BLaER1 treated with 17β-estradiol and CSF1 and Interleukin-3, amounts not matched to agents 10 nM and 100 nM (cell line): Measurements from ENCODE around the gene CFAP54.

Experiments used
- H3K27ac ChIP-seq, 11 experiments: shearing (Covaris generic); formaldehyde crosslinking; 2 replicates each; pipeline ENCODE4 v1.8.1; 2022
- H3K27me3 ChIP-seq, 11 experiments: shearing (Covaris generic); formaldehyde crosslinking; 2 replicates each; pipeline ENCODE4 v1.8.1; 2022
- H3K36me3 ChIP-seq, 11 experiments: shearing (Covaris generic); formaldehyde crosslinking; 2 replicates each; pipeline ENCODE4 v1.8.1; 2022
- H3K4me1 ChIP-seq, 10 experiments: shearing (Covaris generic); formaldehyde crosslinking; 2 replicates each; pipeline ENCODE4 v1.8.1; 2022
- H3K4me2 ChIP-seq, 11 experiments: shearing (Covaris generic); formaldehyde crosslinking; 2 replicates each; pipeline ENCODE4 v1.8.1; 2022
- H3K4me3 ChIP-seq, 10 experiments: shearing (Covaris generic); formaldehyde crosslinking; 2 replicates each; pipeline ENCODE4 v1.8.1; 2022
- H3K9ac ChIP-seq, 11 experiments: shearing (Covaris generic); formaldehyde crosslinking; 2 replicates each; pipeline ENCODE4 v1.8.1; 2022
- H3K9me3 ChIP-seq, 11 experiments: shearing (Covaris generic); formaldehyde crosslinking; replicated peaks in 1 of 11; 2 replicates each; pipeline ENCODE4 v1.8.1; 2022
- H4K20me1 ChIP-seq, 11 experiments: shearing (Covaris generic); formaldehyde crosslinking; 2 replicates each; pipeline ENCODE4 v1.8.1; 2022
- Cebpa-rat ChIP-seq, 11 experiments: shearing (Covaris generic); IDR thresholded peaks; 2 replicates each; pipeline ENCODE4 v1.8.1; 2022

The CFAP54 gene, protein sequence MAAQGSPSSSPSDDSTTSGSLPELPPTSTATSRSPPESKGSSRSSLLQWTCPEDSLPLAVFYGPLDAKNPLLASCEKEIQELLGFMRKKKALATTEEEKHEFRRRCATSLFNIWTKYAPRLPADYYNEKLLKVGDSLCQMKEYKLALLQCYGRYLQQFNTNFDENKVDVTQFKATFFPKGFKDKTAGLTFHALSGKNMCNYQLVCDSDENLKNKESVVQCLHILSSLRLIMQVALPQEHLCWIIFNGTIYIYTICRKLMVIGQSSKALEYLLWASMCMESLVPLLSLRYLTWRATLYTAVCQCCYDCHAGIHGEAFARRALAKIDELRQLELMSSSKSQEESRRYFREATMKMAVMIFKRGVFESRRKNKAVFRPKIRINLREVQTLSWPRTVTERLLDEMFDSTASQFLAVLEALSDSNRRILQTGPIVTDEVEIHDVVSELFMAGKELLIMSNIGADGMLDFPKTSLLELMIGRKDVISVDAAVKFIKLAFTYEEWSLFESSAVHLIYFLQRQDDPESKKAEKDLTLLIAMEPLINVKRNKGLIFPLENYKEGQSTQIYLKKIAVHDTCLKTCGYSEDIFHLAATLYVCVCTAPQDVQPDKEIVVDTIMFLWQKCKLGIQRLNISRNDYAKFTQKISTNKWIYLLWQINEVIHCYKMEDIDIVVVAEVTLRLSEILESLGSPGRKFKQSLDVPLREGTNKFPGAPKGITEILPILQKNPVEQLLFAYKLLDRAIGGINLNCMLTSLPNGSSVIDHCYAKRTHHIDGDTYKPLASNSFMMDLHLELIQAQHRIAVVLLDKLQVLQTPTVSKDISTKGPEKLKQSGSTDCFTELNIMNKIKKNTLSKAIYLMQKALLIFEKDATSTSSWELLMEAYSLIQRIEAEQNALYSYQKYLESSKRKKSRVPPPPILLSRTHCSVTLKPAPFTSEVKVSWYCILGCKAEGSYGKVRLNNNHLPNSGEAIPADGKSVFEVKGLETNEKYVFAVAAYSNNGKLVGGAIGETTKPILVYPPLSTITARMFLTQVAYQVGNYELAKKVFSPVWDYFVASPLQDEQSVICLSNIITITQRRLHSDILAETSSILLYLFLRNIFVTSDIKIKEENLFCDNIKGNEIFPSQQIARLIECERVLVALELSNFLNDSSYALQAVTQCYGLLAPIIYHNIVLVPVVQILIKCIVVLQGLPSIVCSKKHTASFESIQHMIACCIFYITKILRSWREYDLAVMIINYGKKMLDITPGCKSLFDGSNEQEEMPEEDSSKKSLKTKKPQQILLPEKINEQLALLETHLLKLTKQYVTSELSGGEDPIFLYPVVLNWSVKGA (N-terminal part only)

DNA sequence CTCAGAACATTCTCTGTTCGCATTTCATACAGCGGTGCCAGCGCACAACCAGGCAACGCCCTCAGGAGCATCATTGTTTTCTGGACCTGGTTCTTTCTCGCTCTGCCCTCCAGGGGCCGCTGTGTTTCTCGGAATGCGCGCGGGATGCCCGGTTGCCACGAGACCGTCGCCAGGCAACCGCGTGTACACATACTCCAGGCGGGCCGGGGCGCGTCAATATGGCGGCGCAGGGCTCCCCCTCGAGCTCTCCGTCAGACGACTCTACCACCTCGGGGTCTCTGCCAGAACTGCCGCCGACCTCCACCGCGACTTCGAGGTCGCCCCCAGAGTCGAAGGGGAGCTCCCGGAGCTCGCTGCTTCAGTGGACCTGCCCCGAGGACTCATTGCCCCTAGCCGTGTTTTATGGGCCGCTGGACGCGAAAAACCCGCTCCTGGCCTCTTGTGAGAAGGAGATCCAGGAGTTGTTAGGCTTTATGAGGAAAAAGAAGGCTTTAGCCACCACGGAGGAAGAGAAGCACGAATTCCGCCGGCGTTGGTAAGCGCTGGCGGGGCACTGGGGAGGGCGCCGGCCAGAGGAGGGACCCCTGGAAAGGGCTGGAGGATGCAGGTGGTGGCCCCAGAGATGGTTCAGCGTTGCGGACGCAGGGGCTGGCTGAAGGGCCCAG is at the start of gene CFAP54:
CFAP54 (plus strand) TSS at position 186 of the 665 bp plus-strand sequence; CDS start at position 219, 33 bp downstream.
- Histone ChIP-seq H4K20me1 (no peaks in the 10 kb centered on the region), H3K4me1 (peaks cover 0 to 22% (median 13%) of the 10 kb centered on the region in 10 experiments; a peak in 18 of 20 replicates), H3K36me3 (no peaks in the 10 kb centered on the region), H3K9me3 (no peaks in the 10 kb centered on the region), H3K27ac (peak within 1 kb of the TSS in 6 of 11 experiments; percentile 23 to 88 (median 46); a peak in 8 of 22 replicates), H3K27me3 (peaks cover 0 to 7% (median 0%) of the 10 kb centered on the region in 11 experiments; a peak in 8 of 22 replicates), H3K9ac (peak within 1 kb of the TSS; percentile 40 to 84 (median 69); a peak in 20 of 22 replicates), H3K4me3 (peak within 1 kb of the TSS; percentile 54 to 75 (median 68)), H3K4me2 (peak within 1 kb of the TSS; percentile 74 to 93 (median 85))
- no peak for TF ChIP-seq Cebpa-rat (IDR thresholded peaks at IDR 0.05)

DNA sequence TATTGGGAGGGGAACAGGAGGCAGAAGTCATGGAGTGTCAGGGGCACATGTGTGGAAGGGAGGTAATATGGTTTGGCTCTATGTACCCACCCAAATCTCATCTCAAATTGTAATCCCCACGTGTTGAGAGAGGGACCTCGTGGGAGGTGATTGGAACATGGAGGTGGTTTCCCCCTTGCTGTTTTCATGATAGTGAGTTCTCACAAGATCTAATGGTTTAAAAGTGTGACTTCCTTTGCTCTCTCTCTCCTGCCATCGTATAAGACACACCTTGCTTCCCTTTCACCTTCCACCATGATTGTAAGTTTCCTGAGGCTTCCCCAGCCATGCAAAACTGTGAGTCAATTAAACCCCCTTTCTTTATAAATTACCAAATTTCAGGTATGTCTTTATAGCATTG is 47.6 kb upstream of the CFAP54 start:
- Histone ChIP-seq H3K27ac (no peak overlapping the region), H3K27me3 (no peaks in the 10 kb centered on the region), H4K20me1 (no peaks in the 10 kb centered on the region), H3K9me3 (peaks cover 0 to 5% (median 0%) of the 10 kb centered on the region in 11 experiments; a peak in 2 of 22 replicates), H3K4me2 (no peak overlapping the region), H3K4me3 (no peak overlapping the region), H3K9ac (no peak overlapping the region), H3K36me3 (no peaks in the 10 kb centered on the region), H3K4me1 (peaks cover 22 to 45% (median 34%) of the 10 kb centered on the region in 10 experiments)
- no peak for TF ChIP-seq Cebpa-rat (IDR thresholded peaks at IDR 0.05)

DNA sequence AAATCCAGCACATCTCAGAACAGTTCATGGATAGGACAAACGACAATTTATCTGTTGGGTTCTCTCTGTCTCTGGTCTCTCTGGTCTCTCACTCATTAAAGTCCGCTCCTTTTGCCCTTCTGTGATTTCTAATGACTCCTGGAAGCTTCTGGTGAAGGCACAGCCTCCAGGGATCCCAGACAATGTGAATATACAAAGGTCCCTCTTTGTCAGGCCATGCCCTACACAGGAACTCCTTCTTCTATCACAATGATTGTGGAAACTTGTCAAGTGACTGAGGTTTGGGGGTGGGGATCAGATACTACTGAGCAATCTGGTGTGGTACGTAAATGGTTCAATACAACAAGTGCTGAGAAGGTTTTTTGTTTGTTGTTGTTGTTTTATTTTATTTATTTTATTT is 46.5 kb upstream of the CFAP54 start:
- H3K9me3 ChIP-seq: peaks cover 0 to 5% (median 0%) of the 10 kb centered on the region in 11 experiments; a peak in 2 of 22 replicates
- no peak overlapping the region for H3K4me2 ChIP-seq
- TF ChIP-seq Cebpa-rat (IDR thresholded peaks at IDR 0.05): no peak
- H3K36me3 ChIP-seq: no peaks in the 10 kb centered on the region
- no peak overlapping the region for H3K9ac ChIP-seq
- H3K4me1 ChIP-seq: peaks cover 17 to 34% (median 27%) of the 10 kb centered on the region in 10 experiments
- H3K27ac ChIP-seq: no peak overlapping the region
- H4K20me1 ChIP-seq: no peaks in the 10 kb centered on the region
- no peak overlapping the region for H3K4me3 ChIP-seq
- no peaks in the 10 kb centered on the region for H3K27me3 ChIP-seq

DNA sequence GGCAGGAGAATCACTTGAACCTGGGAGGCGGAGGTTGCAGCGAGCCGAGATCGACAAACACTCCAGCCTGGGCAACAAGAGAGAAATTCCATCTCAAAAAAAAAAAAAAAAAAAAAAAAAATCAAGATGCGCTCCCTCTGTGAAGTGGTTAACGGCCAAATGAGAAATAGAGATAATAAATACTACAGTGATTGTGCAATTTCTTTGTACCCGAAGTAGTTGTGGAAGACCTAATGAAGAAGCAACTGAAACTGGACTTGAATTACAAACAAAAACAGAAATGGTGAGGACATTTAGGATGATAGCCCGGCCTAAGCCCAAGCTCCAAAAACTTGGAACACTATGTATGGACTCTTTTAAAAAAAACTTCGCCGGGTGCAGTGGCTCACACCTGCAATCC is 45.0 kb upstream of the CFAP54 start:
- Histone ChIP-seq H3K9ac (no peak overlapping the region), H4K20me1 (no peaks in the 10 kb centered on the region), H3K4me3 (no peak overlapping the region), H3K4me1 (peaks cover 10 to 22% (median 16%) of the 10 kb centered on the region in 10 experiments), H3K27ac (no peak overlapping the region), H3K27me3 (no peaks in the 10 kb centered on the region), H3K9me3 (peaks cover 0 to 5% (median 0%) of the 10 kb centered on the region in 11 experiments; a peak in 2 of 22 replicates), H3K4me2 (no peak overlapping the region), H3K36me3 (no peaks in the 10 kb centered on the region)
- TF ChIP-seq Cebpa-rat (IDR thresholded peaks at IDR 0.05): 0 out of 22 replicates have a peak, but pooled peaks of 1 of the 11 experiments have one; percentile 25

- Histone ChIP-seq H3K27me3 (no peaks in the 10 kb centered on the region), H3K27ac (peak overlapping the region in 7 of 11 experiments; percentile 14 to 66 (median 49); a peak in 12 of 22 replicates), H3K9me3 (no peaks in the 10 kb centered on the region), H3K4me2 (peak overlapping the region; percentile 8 to 75 (median 52); a peak in 21 of 22 replicates), H3K4me1 (peaks cover 10 to 22% (median 16%) of the 10 kb centered on the region in 10 experiments), H4K20me1 (no peaks in the 10 kb centered on the region), H3K4me3 (no peak overlapping the region), H3K9ac (peak overlapping the region in 2 of 11 experiments; percentile 28 to 47; a peak in 2 of 22 replicates), H3K36me3 (no peaks in the 10 kb centered on the region)
- no peak for TF ChIP-seq Cebpa-rat (IDR thresholded peaks at IDR 0.05)
Observed at GRCh38 chr12:96445691-96446583, 43.4 kb upstream of the CFAP54 start.

DNA sequence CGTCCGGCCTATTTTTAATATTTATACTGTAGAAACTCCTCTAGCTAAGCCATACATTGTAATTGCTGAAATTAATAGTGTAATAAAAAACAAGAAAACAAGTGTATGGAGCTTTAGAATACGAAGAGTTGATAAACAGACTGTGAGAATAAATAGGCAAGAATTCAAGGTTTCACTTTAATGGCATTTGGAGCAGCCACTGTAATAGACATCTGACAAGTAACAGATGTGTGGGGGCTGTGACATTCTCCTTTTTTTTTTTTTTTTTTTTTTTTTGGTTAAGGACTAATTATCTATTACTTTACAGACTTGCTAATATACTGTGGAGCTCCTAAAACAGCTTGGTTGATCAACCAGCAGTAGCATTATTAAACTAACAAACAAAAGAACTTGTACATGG is 42.1 kb upstream of the CFAP54 start:
- Histone ChIP-seq H3K4me1 (peaks cover 10 to 22% (median 16%) of the 10 kb centered on the region in 10 experiments), H3K27ac (no peak overlapping the region), H3K27me3 (no peaks in the 10 kb centered on the region), H3K36me3 (no peaks in the 10 kb centered on the region), H3K9ac (no peak overlapping the region), H3K9me3 (no peaks in the 10 kb centered on the region), H3K4me3 (no peak overlapping the region), H3K4me2 (no peak overlapping the region), H4K20me1 (no peaks in the 10 kb centered on the region)
- no peak for TF ChIP-seq Cebpa-rat (IDR thresholded peaks at IDR 0.05)

DNA sequence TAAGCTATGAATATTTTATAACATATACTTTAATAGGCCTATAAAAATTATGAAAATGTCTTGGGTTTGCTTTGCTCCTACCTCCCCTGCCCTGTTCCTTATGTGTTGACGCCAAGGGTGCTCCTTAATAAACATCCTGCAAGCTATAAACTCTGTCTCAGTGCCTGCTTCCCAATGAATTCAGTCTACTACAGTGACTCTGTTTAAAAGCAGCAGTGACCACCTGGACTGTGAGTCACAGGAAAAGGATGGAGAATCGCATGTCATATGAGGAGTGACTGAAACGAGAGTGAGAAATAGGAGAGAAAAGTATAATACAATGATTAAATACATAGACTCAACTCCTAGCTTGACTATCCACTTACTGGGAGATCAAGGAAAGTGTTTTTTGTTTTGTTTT is 41.1 kb upstream of the CFAP54 start:
- TF ChIP-seq Cebpa-rat (IDR thresholded peaks at IDR 0.05): no peak
- Histone ChIP-seq H3K4me1 (peaks cover 10 to 22% (median 16%) of the 10 kb centered on the region in 10 experiments), H4K20me1 (no peaks in the 10 kb centered on the region), H3K4me3 (no peak overlapping the region), H3K36me3 (no peaks in the 10 kb centered on the region), H3K9ac (no peak overlapping the region), H3K9me3 (no peaks in the 10 kb centered on the region), H3K4me2 (no peak overlapping the region), H3K27ac (no peak overlapping the region), H3K27me3 (no peaks in the 10 kb centered on the region)
